Type B pancreatic cell (in vitro differentiated cells): Measurements from ENCODE around the gene AACS. TPM values are rescaled to one million over a fixed set of nuclear protein-coding genes. Genes with fewer than 3 reads are reported as not detected.

Experiments used
- DNase-seq: peaks from one replicate; pipeline ENCODE4 v3.0.0; 2021; ENCODE audit warnings: mixed read lengths; ENCODE audit not compliant: unreplicated experiment; ENCODE audit errors: extremely low spot score
- H3K27ac Mint-ChIP-seq: 2 replicates; pipeline ENCODE4 v1.8.0; 2021; ENCODE audit warnings: mild to moderate bottlenecking, mixed read lengths
- H3K27me3 Mint-ChIP-seq: 2 replicates; pipeline ENCODE4 v1.8.0; 2021; ENCODE audit warnings: mixed read lengths
- H3K36me3 Mint-ChIP-seq: 2 replicates; pipeline ENCODE4 v1.8.0; 2021; ENCODE audit warnings: mixed read lengths
- H3K4me1 Mint-ChIP-seq: one replicate; pipeline ENCODE4 v1.8.0; 2021; ENCODE audit warnings: mixed read lengths; ENCODE audit not compliant: unreplicated experiment
- H3K4me3 Mint-ChIP-seq: 2 replicates; pipeline ENCODE4 v1.8.0; 2021; ENCODE audit warnings: mild to moderate bottlenecking, mixed read lengths
- H3K9me3 Mint-ChIP-seq: 2 replicates; pipeline ENCODE4 v1.8.0; 2021; ENCODE audit warnings: mixed read lengths
- CTCF ChIP-seq: fragments of 200-600 bp; sonication (generic); conservative IDR thresholded peaks from 2 replicates; pipeline ENCODE4 v1.5.0; 2021; ENCODE audit warnings: antibody characterized with exemption, mild to moderate bottlenecking
- total RNA-seq: library from RNA; stranded (reverse); gene quantifications from 2 replicates; pipeline ENCODE4 v1.2.1, GENCODE V29; 2021; ENCODE audit warnings: low replicate concordance

Gene AACS
- total RNA-seq, 1 donor from 2014 or later, result 37.1 TPM

- H3K4me1 Mint-ChIP-seq, result peaks cover 4% of the 10 kb centered on the region
- H3K4me3 Mint-ChIP-seq, result no peak overlapping the region
- DNase-seq, result no peak
- no peak overlapping the region for H3K27ac Mint-ChIP-seq
- no peaks in the 10 kb centered on the region for H3K36me3 Mint-ChIP-seq
- TF ChIP-seq CTCF, result no peak
- peaks cover 70% of the 10 kb centered on the region for H3K27me3 Mint-ChIP-seq
- no peaks in the 10 kb centered on the region for H3K9me3 Mint-ChIP-seq
These were observed 115.9 kb downstream of the AACS start for GRCh38 chr12:125181107-125181506.

GRCh38 chr12:125183187-125184067, 118.2 kb downstream of the AACS start:
- no peaks in the 10 kb centered on the region for H3K9me3 Mint-ChIP-seq
- peak; percentile 99 for TF ChIP-seq CTCF
- H3K27ac Mint-ChIP-seq, result no peak overlapping the region
- H3K36me3 Mint-ChIP-seq, result no peaks in the 10 kb centered on the region
- H3K4me3 Mint-ChIP-seq, result peak overlapping the region; percentile 78
- peak; percentile 89 for DNase-seq
- peaks cover 11% of the 10 kb centered on the region for H3K4me1 Mint-ChIP-seq
- peaks cover 76% of the 10 kb centered on the region for H3K27me3 Mint-ChIP-seq

GRCh38 chr12:125184213-125184967, 119.2 kb downstream of the AACS start:
- peaks cover 11% of the 10 kb centered on the region for H3K4me1 Mint-ChIP-seq
- peaks cover 82% of the 10 kb centered on the region for H3K27me3 Mint-ChIP-seq
- H3K4me3 Mint-ChIP-seq, result peak overlapping the region; percentile 75
- no peak for TF ChIP-seq CTCF
- H3K27ac Mint-ChIP-seq, result no peak overlapping the region
- DNase-seq, result no peak
- H3K9me3 Mint-ChIP-seq, result no peaks in the 10 kb centered on the region
- H3K36me3 Mint-ChIP-seq, result no peaks in the 10 kb centered on the region

- Mint-ChIP-seq H3K27me3 (peaks cover 85% of the 10 kb centered on the region), H3K27ac (no peak overlapping the region), H3K4me3 (peak overlapping the region; percentile 75), H3K36me3 (no peaks in the 10 kb centered on the region), H3K4me1 (peaks cover 11% of the 10 kb centered on the region), H3K9me3 (no peaks in the 10 kb centered on the region)
- no peak for DNase-seq
- no peak for TF ChIP-seq CTCF
These were observed 120.1 kb downstream of the AACS start for GRCh38 chr12:125185311-125185739.

- peak; percentile 83 for DNase-seq
- no peaks in the 10 kb centered on the region for H3K9me3 Mint-ChIP-seq
- H3K27ac Mint-ChIP-seq, result no peak within 1 kb of the TSS
- peaks cover 84% of the 10 kb centered on the region for H3K27me3 Mint-ChIP-seq
- TF ChIP-seq CTCF, result peak; percentile 76
- no peaks in the 10 kb centered on the region for H3K36me3 Mint-ChIP-seq
- peaks cover 11% of the 10 kb centered on the region for H3K4me1 Mint-ChIP-seq
- H3K4me3 Mint-ChIP-seq, result peak within 1 kb of the TSS; percentile 87
These were observed 120.7 kb downstream of the AACS start, which contains the start of gene TMEM132B for GRCh38 chr12:125185740-125186470. TSS of gene TMEM132B (plus strand) at chr12:125186386.
